ENCODE measurements around the gene ARL8B. TPM values are rescaled to one million over a fixed set of nuclear protein-coding genes. Genes with fewer than 3 reads are reported as not detected.
A peak's percentile ranks its signal among the peaks of the same experiment; 100 is the strongest.
"Not testable (repeated sequence)": the region's sequence is repeated elsewhere in the genome, so short reads cannot be mapped to it uniquely, and the experiment has no call there.

The ARL8B gene
- total RNA-seq, 1 experiment from 2014 or later: 29.0 TPM

DNA sequence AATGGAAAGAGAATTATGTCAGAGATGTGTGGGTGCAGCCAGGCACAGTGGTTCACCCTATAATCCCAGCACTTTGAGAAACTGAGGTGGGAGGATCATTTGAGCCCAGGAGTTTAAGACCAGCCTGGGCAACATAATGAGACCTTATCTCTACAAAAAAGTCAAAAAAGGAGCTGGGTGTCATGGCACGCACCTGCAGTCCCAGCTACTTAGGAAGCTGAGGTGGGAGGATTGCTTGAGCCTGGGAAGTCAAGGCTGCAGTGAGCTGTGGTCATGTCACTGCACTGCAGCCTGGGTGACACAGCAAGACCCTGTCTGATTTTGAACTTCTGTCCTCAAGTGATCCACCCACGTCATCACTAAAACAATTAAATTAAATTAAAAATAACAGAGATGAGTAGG lies 15.2 kb upstream of the ARL8B start:
- not testable (repeated sequence) for H3K4me1 ChIP-seq (ENCODE audit: insufficient read depth, low read length); H3K23ac ChIP-seq (ENCODE audit: insufficient read length, low read depth, low read length); H3K9me3 ChIP-seq (ENCODE audit: control insufficient read depth, low read depth, low read length); H3K4ac ChIP-seq (ENCODE audit: low read depth, low read length); H2BK12ac ChIP-seq (ENCODE audit: insufficient read length, low read depth, low read length); H3K18ac ChIP-seq (ENCODE audit: insufficient read length, low read depth, low read length); H4K8ac ChIP-seq (replicated peaks; ENCODE audit: insufficient read length, low read depth, low read length); H2BK15ac ChIP-seq (ENCODE audit: low read depth, low read length); H3K23me2 ChIP-seq (ENCODE audit: insufficient read length, low read depth, low read length, poor library complexity, severe bottlenecking); H3K27me3 ChIP-seq (ENCODE audit: insufficient read depth, low read length); H3K79me1 ChIP-seq (ENCODE audit: insufficient read depth, low read depth, low read length, poor library complexity, severe bottlenecking); H3K36me3 Mint-ChIP-seq (ENCODE audit: insufficient read depth in 1 of 3, low read depth in 3 of 3); H3K9ac ChIP-seq (ENCODE audit: extremely low read depth, insufficient read length, low read length); H3K27ac ChIP-seq (ENCODE audit: insufficient read length, low read depth, low read length); H3K27me3 Mint-ChIP-seq (ENCODE audit: low read depth); H3K9me3 Mint-ChIP-seq; H3K79me2 ChIP-seq (ENCODE audit: insufficient read depth, low read length); H3T11ph ChIP-seq (ENCODE audit: low read length); H4K5ac ChIP-seq (ENCODE audit: insufficient read length, low read depth, low read length); H2BK20ac ChIP-seq (ENCODE audit: low read depth, low read length, poor library complexity, severe bottlenecking); H4K91ac ChIP-seq (ENCODE audit: insufficient read length, low read depth, low read length); H2AFZ ChIP-seq (ENCODE audit: low read length); H2BK120ac ChIP-seq (ENCODE audit: low read depth, low read length, poor library complexity, severe bottlenecking); H4K20me1 ChIP-seq (ENCODE audit: control insufficient read depth, insufficient read depth, insufficient read length); H2BK5ac ChIP-seq (ENCODE audit: insufficient read length, low read length); H3K56ac ChIP-seq (ENCODE audit: insufficient read length, low read depth, low read length); H2AK5ac ChIP-seq (ENCODE audit: insufficient read length, low read length); DNase-seq; H3K4me3 Mint-ChIP-seq; H3K4me2 ChIP-seq (ENCODE audit: insufficient read depth, insufficient read length, low read length); H3K14ac ChIP-seq (ENCODE audit: insufficient read depth, low read length)
- Mint-ChIP-seq H3K27ac (peak overlapping the region in 1 of 3 experiments; percentile 29; a peak in 1 of 7 replicates), H3K4me1 (peaks cover 5 to 16% of the 10 kb centered on the region in 2 experiments; a peak in 2 of 4 replicates)
- no CpG with 5 or more reads among the region's 2 CpGs for WGBS (ENCODE audit: extremely low coverage, insufficient read length, low lambda C conversion rate)
